Transverse colon (tissue), 4 donors: ENCODE data around the gene PLOD3. TPM values are rescaled to one million over a fixed set of nuclear protein-coding genes. Genes with fewer than 3 reads are reported as not detected.

Experiments used
- DNase-seq: peaks from one replicate; pipeline ENCODE4 v3.0.0-alpha.2; 2019
- H3K27ac ChIP-seq, 4 donors: fragments of 200-600 bp; sonication (generic); 2 replicates each; pipeline ENCODE4 v1.5.1; 2016 to 2018; ENCODE audit warnings: inconsistent platforms in 4 of 4
- H3K27me3 ChIP-seq: fragments of 200-600 bp; sonication (generic); 2 replicates; pipeline ENCODE4 v1.5.1; 2017; ENCODE audit warnings: inconsistent platforms
- H3K36me3 ChIP-seq, 4 donors: fragments of 200-600 bp; sonication (generic); 2 replicates each; pipeline ENCODE4 v1.5.1; 2017 to 2019; ENCODE audit warnings: inconsistent platforms in 4 of 4
- H3K4me1 ChIP-seq, 4 donors: fragments of 200-600 bp; sonication (generic); 2 replicates each; pipeline ENCODE4 v1.5.1; 2017 to 2020; ENCODE audit warnings: inconsistent platforms in 4 of 4
- H3K4me3 ChIP-seq, 4 donors: fragments of 200-600 bp; sonication (generic); 1 replicate in 1 of 4; 2 replicates in 3 of 4; pipeline versions ENCODE4 v1.5.1 to v1.6.1; 2017 to 2019; ENCODE audit warnings: inconsistent platforms in 4 of 4
- H3K9me3 ChIP-seq, 2 donors: fragments of 200-600 bp; sonication (generic); 2 replicates each; pipeline ENCODE4 v1.5.1; 2017 to 2019; ENCODE audit warnings: inconsistent platforms in 2 of 2
- CTCF ChIP-seq, 5 experiments: fragments of 200-600 bp in 3 of 5; fragments of 450-650 bp in 2 of 5; sonication (generic) in 3 of 5; IDR thresholded peaks; 1 replicate in 2 of 5; 2 replicates in 3 of 5; pipeline ENCODE4 v1.5.1; 2016 to 2017; ENCODE audit warnings: antibody characterized with exemption in 5 of 5, inconsistent platforms in 3 of 5, mild to moderate bottlenecking in 2 of 5, moderate library complexity in 1 of 5
- EP300 ChIP-seq: sonication (generic); formaldehyde crosslinking; IDR thresholded peaks from one replicate; pipeline ENCODE4 v1.6.1; 2017; ENCODE audit warnings: antibody characterized with exemption, low read depth
- POLR2A ChIP-seq: fragments of 450-650 bp; IDR thresholded peaks from one replicate; pipeline ENCODE4 v1.6.1; 2016; ENCODE audit warnings: antibody characterized with exemption, mild to moderate bottlenecking, moderate library complexity
- POLR2AphosphoS5 ChIP-seq, 3 donors: sonication (generic); formaldehyde crosslinking; IDR thresholded peaks; one replicate each; pipeline ENCODE4 v1.6.1; 2016; ENCODE audit warnings: antibody characterized with exemption in 3 of 3
- WGBS, 2 donors: methylation state at CpG; one replicate each; pipeline ENCODE4 v1.1.5; 2018; ENCODE audit warnings: low coverage in 1 of 2; 5-methylcytosine and 5-hydroxymethylcytosine counted together
- in situ Hi-C, 4 donors: fragments of 200-750 bp; cut with MboI; loops; one replicate each; pipeline versions ENCODE4 v1.15.0 to v1.15.1; 2017; ENCODE audit warnings: low sequenced_read_pairs in 3 of 4, low pct_ligation_motif_present in 1 of 4, low pct_unique_long_range_greater_than_20kb in 1 of 4
- intact Hi-C: fragments of 100-400 bp; cut with DNase I; formaldehyde crosslinking; loops from one replicate; pipeline ENCODE4 v1.15.1; 2023; ENCODE audit warnings: low total_unique reads
- total RNA-seq, 4 donors: library from RNA; depleted of rRNA; stranded (reverse); fragments of >200 nt; gene quantifications; one replicate each; pipeline ENCODE4 v1.1.0, GENCODE V29; 2016

Gene PLOD3
- total RNA-seq, 4 donors from 2014 or later: 48.4 to 81.2 (median 60.8) TPM

GRCh38 chr7:101235522-101235921, 18.1 kb upstream of the PLOD3 start:
- H3K27me3 ChIP-seq: no peaks in the 10 kb centered on the region
- in situ Hi-C loops (no loop called here), intact Hi-C loops (loop anchor here (5.0 kb wide), 1 partner anchor 698 kb away; the partner anchor contains the start of gene AGFG2)
- peak overlapping the region in 3 of 4 donors; percentile 15 to 38 (median 34) for H3K4me3 ChIP-seq
- 48% methylated on average over 9 of the region's 9 CpGs; no CpG with 5 or more reads in 1 of the 2 donors for WGBS, 2 donors
- peaks cover 4 to 54% (median 37%) of the 10 kb centered on the region in 4 donors for H3K4me1 ChIP-seq
- DNase-seq: peak; percentile 82
- TF ChIP-seq POLR2AphosphoS5 (IDR thresholded peaks at IDR 0.05): peak in 2 of 3 donors; percentile 34 to 65
- TF ChIP-seq EP300: no peak
- peak; percentile 52 for TF ChIP-seq POLR2A
- TF ChIP-seq CTCF (IDR thresholded peaks at IDR 0.05): no peak
- H3K9me3 ChIP-seq: no peaks in the 10 kb centered on the region
- H3K36me3 ChIP-seq: peaks cover 0 to 7% (median 0%) of the 10 kb centered on the region in 4 donors
- H3K27ac ChIP-seq: peak overlapping the region; percentile 76 to 85 (median 82)

- in situ Hi-C loops: no loop called here
These were observed 17.7 kb upstream of the PLOD3 start for GRCh38 chr7:101235050-101235449.

GRCh38 chr7:101234636-101235035, 17.3 kb upstream of the PLOD3 start:
- intact Hi-C loops (loop anchor here (5.0 kb wide), 1 partner anchor 697 kb away; the partner anchor contains the start of gene AGFG2), in situ Hi-C loops (no loop called here)
- Histone ChIP-seq H3K9me3 (no peaks in the 10 kb centered on the region), H3K27me3 (no peaks in the 10 kb centered on the region), H3K27ac (peak overlapping the region; percentile 76 to 85 (median 82)), H3K4me1 (peaks cover 4 to 54% (median 37%) of the 10 kb centered on the region in 4 donors), H3K36me3 (peaks cover 0 to 4% (median 0%) of the 10 kb centered on the region in 4 donors), H3K4me3 (no peak overlapping the region)
- DNase-seq: peak; percentile 58
- no peak for TF ChIP-seq EP300
- no peak for TF ChIP-seq CTCF (IDR thresholded peaks at IDR 0.05)
- no peak for TF ChIP-seq POLR2AphosphoS5 (IDR thresholded peaks at IDR 0.05)
- WGBS, 2 donors: 62% methylated on average over 5 of the region's 5 CpGs; no CpG with 5 or more reads in 1 of the 2 donors

More at GRCh38 chr7:101235050-101235449, 17.7 kb upstream of the PLOD3 start:
- Histone ChIP-seq H3K4me1 (peaks cover 4 to 54% (median 37%) of the 10 kb centered on the region in 4 donors), H3K4me3 (no peak overlapping the region), H3K36me3 (peaks cover 0 to 7% (median 0%) of the 10 kb centered on the region in 4 donors), H3K27me3 (no peaks in the 10 kb centered on the region), H3K27ac (peak overlapping the region; percentile 76 to 85 (median 82)), H3K9me3 (no peaks in the 10 kb centered on the region)
- 44% methylated on average over 11 of the region's 11 CpGs; no CpG with 5 or more reads in 1 of the 2 donors for WGBS, 2 donors
- TF ChIP-seq CTCF (IDR thresholded peaks at IDR 0.05) (peak in 3 of 5 experiments; percentile 4 to 40 (median 11)), POLR2A (no peak)
- no peak for DNase-seq
- intact Hi-C loops: loop anchor here (5.0 kb wide), 1 partner anchor 698 kb away; the partner anchor contains the start of gene AGFG2

- Histone ChIP-seq H3K4me1 (peaks cover 4 to 54% (median 37%) of the 10 kb centered on the region in 4 donors), H3K4me3 (no peak overlapping the region), H3K36me3 (no peaks in the 10 kb centered on the region), H3K27me3 (no peaks in the 10 kb centered on the region), H3K27ac (peak overlapping the region in 2 of 4 donors; percentile 83 to 85), H3K9me3 (no peaks in the 10 kb centered on the region)
- intact Hi-C loops (no loop called here), in situ Hi-C loops (no loop called here)
- 94% methylated on average over 21 of the region's 21 CpGs; no CpG with 5 or more reads in 1 of the 2 donors for WGBS, 2 donors
- no peak for DNase-seq
- no peak for TF ChIP-seq POLR2AphosphoS5 (IDR thresholded peaks at IDR 0.05)
- no peak for TF ChIP-seq EP300
- no peak for TF ChIP-seq CTCF (IDR thresholded peaks at IDR 0.05)
- TF ChIP-seq POLR2A: no peak
These were observed 16.6 kb upstream of the PLOD3 start for GRCh38 chr7:101233907-101234547.
